MM.1S (cell line): ENCODE data around the gene HAO2.

Experiments
- CTCF ChIP-seq: fragments of 300-600 bp; sonication (generic); IDR thresholded peaks from 2 replicates; pipeline ENCODE4 v1.5.1; 2016; ENCODE audit warnings: antibody characterized with exemption, low read length, mixed read lengths
- EZH2 ChIP-seq: fragments of 300-600 bp; sonication (generic); optimal IDR thresholded peaks from 2 replicates; pipeline ENCODE3; 2017; ENCODE audit warnings: low read depth, mild to moderate bottlenecking, antibody characterized with exemption, low read length, mixed read lengths
- EZH2phosphoT487 ChIP-seq: fragments of 300-600 bp; sonication (generic); IDR thresholded peaks from 2 replicates; pipeline ENCODE4 v1.6.1; 2018; ENCODE audit warnings: antibody characterized with exemption, low read length

- no peak for TF ChIP-seq CTCF
- TF ChIP-seq EZH2: no peak
- TF ChIP-seq EZH2phosphoT487: no peak
Observed at GRCh38 chr1:119366424-119366823, 2.2 kb upstream of the HAO2 start.
